HCT116 (cell line): ENCODE results near the gene PHC3. TPM values are rescaled to one million over a fixed set of nuclear protein-coding genes. Genes with fewer than 3 reads are reported as not detected.

Experiments used
- ATAC-seq: fragments of 200-7000 bp; cut with Tn5 transposase; 2 replicates; pipeline ENCODE4 v1.9.1; 2020; ENCODE audit warnings: mild to moderate bottlenecking, moderate library complexity
- BruUV-seq: library from RNA; stranded (reverse); fragments of 400-500 nt; replicated peaks from 2 replicates; lab custom pipeline; 2021; lab: Mats Ljungman, UMichigan
- CTCF ChIA-PET: fragments of 300-600 bp; sonication (Branson Sonifier 250); formaldehyde crosslinking; loops from one replicate; lab custom pipeline; 2021; ENCODE audit warnings: antibody characterized with exemption; lab: Charles Lee
- POLR2A ChIA-PET: fragments of 300-600, 350-600 bp; sonication (Branson Sonifier 250); formaldehyde crosslinking; loops from one replicate; lab custom pipeline; 2021; ENCODE audit warnings: antibody characterized with exemption; lab: Charles Lee
- RAD21 ChIA-PET, 2 experiments: fragments of 300-600 bp; sonication (Branson Sonifier 250); formaldehyde crosslinking; loops; one replicate each; lab custom pipeline; 2023; ENCODE audit warnings: low total read pairs in 2 of 2; ENCODE audit not compliant: uncharacterized antibody in 2 of 2, unreplicated experiment in 2 of 2, low non-redundant PET in 1 of 2; lab: Charles Lee
- DNase-seq: peaks from one replicate; pipeline ENCODE4 v3.0.0-alpha.2; 2010; ENCODE audit warnings: low read depth, low spot score
- H2AFZ ChIP-seq: fragments of 200-600 bp; shearing (Covaris generic), sonication (generic); 2 replicates; pipeline ENCODE4 v1.6.1; 2017; ENCODE audit warnings: low read depth, mixed run types, mixed read lengths, antibody characterized with exemption, low read length; ENCODE audit not compliant: poor library complexity, severe bottlenecking
- H3K27ac ChIP-seq: 2 replicates; pipeline ENCODE4 v1.5.1; 2012; ENCODE audit warnings: low read depth, low read length
- H3K27me3 ChIP-seq: fragments of 200-600 bp; sonication (generic); 2 replicates; pipeline ENCODE4 v1.6.1; 2016; ENCODE audit warnings: mixed run types, low read length, mixed read lengths; ENCODE audit not compliant: insufficient read depth
- H3K36me3 ChIP-seq, 2 experiments: fragments of 200-500 bp in 1 of 2; fragments of 200-600 bp in 1 of 2; sonication (Bioruptor generic) in 1 of 2; sonication (generic) in 1 of 2; 2 replicates each; pipeline versions ENCODE4 v1.5.1 to v1.6.1; 2014 to 2016; ENCODE audit warnings: low read length in 2 of 2, inconsistent platforms in 1 of 2, mixed read lengths in 1 of 2, mixed run types in 1 of 2; ENCODE audit not compliant: insufficient read depth in 2 of 2, control insufficient read depth in 1 of 2
- H3K4me1 ChIP-seq, 2 experiments: fragments of 200-600 bp in 1 of 2; sonication (generic) in 1 of 2; 2 replicates each; pipeline versions ENCODE4 v1.5.1 to v1.6.1; 2012 to 2017; ENCODE audit warnings: low read length in 2 of 2, inconsistent platforms in 1 of 2, mild to moderate bottlenecking in 1 of 2, mixed read lengths in 1 of 2, mixed run types in 1 of 2, moderate library complexity in 1 of 2; ENCODE audit not compliant: insufficient read depth in 2 of 2, control insufficient read depth in 1 of 2
- H3K4me2 ChIP-seq: fragments of 200-600 bp; sonication (generic); 2 replicates; pipeline ENCODE4 v1.6.1; 2017; ENCODE audit warnings: mixed run types, low read length, mixed read lengths
- H3K4me3 ChIP-seq, 2 experiments: fragments of 200-600 bp in 1 of 2; sonication (generic) in 1 of 2; replicated peaks in 1 of 2; 2 replicates each; pipeline ENCODE4 v1.5.1; 2011 to 2016; ENCODE audit warnings: low read length in 2 of 2, control low read depth in 1 of 2, low read depth in 1 of 2, mild to moderate bottlenecking in 1 of 2, mixed read lengths in 1 of 2, mixed run types in 1 of 2
- H3K79me2 ChIP-seq: fragments of 200-600 bp; sonication (generic); 2 replicates; pipeline ENCODE4 v1.6.1; 2017; ENCODE audit warnings: mild to moderate bottlenecking, mixed run types, low read length, moderate library complexity, mixed read lengths; ENCODE audit not compliant: insufficient read depth
- H3K9ac ChIP-seq: fragments of 200-600 bp; sonication (generic); 2 replicates; pipeline ENCODE4 v1.6.1; 2016; ENCODE audit warnings: low read length, mixed read lengths
- H3K9me2 ChIP-seq: fragments of 200-600 bp; sonication (generic), shearing (Covaris generic); 2 replicates; pipeline ENCODE4 v1.6.1; 2017; ENCODE audit warnings: mixed run types, mild to moderate bottlenecking, moderate library complexity; ENCODE audit not compliant: insufficient read depth
- H3K9me3 ChIP-seq, 2 experiments: fragments of 200-500 bp in 1 of 2; fragments of 200-600 bp in 1 of 2; sonication (Bioruptor generic) in 1 of 2; sonication (generic) in 1 of 2; 2 replicates each; pipeline ENCODE4 v1.6.1; 2014 to 2017; ENCODE audit warnings: low read length in 2 of 2, mixed read lengths in 2 of 2, inconsistent platforms in 1 of 2, low read depth in 1 of 2, mild to moderate bottlenecking in 1 of 2, mixed run types in 1 of 2, moderate library complexity in 1 of 2; ENCODE audit not compliant: control insufficient read depth in 1 of 2, insufficient read depth in 1 of 2
- H4K20me1 ChIP-seq: fragments of 200-600 bp; sonication (generic), shearing (Covaris generic); 2 replicates; pipeline ENCODE4 v1.6.1; 2017; ENCODE audit warnings: mixed run types, mild to moderate bottlenecking, moderate library complexity; ENCODE audit not compliant: insufficient read depth
- CBX3 ChIP-seq: IDR thresholded peaks from 2 replicates; pipeline ENCODE4 v1.6.1; 2012; ENCODE audit warnings: low read depth
- CEBPB ChIP-seq: IDR thresholded peaks from 2 replicates; pipeline ENCODE4 v1.6.1; 2012; ENCODE audit warnings: low read depth
- EZH2 ChIP-seq: fragments of 200-600 bp; sonication (generic); IDR thresholded peaks from 2 replicates; pipeline ENCODE4 v1.6.1; 2017; ENCODE audit warnings: antibody characterized with exemption, mixed run types
- EZH2phosphoT487 ChIP-seq: fragments of 200-600 bp; IDR thresholded peaks from 2 replicates; pipeline ENCODE4 v1.6.1; 2018; ENCODE audit warnings: antibody characterized with exemption, borderline replicate concordance
- RAD21 ChIP-seq: IDR thresholded peaks from 2 replicates; pipeline ENCODE4 v1.6.1; 2012; ENCODE audit warnings: low read depth, mild to moderate bottlenecking
- intact Hi-C: fragments of 100-400 bp; cut with micrococcal nuclease; formaldehyde crosslinking; loops from 2 replicates; pipeline ENCODE4 v1.10.0; 2022
- total RNA-seq: library from RNA; stranded (reverse); gene quantifications from one replicate; pipeline ENCODE4 v1.2.1, GENCODE V29; 2021; ENCODE audit not compliant: unreplicated experiment
- TF ChIP-seq, protein P1 (sequence below), 3 experiments: fragments of 200-600 bp in 1 of 3; sonication (generic) in 1 of 3; IDR thresholded peaks in 2 of 3; conservative IDR thresholded peaks in 1 of 3; 2 replicates each; pipeline ENCODE4 v1.5.1; 2012 to 2017; ENCODE audit warnings: low read depth in 2 of 3, low read length in 2 of 3, antibody characterized with exemption in 1 of 3, borderline replicate concordance in 1 of 3, control low read depth in 1 of 3, mild to moderate bottlenecking in 1 of 3, mixed read lengths in 1 of 3, mixed run types in 1 of 3, moderate library complexity in 1 of 3; ENCODE audit not compliant: insufficient read depth in 1 of 3

Gene PHC3
- total RNA-seq, 1 experiment from 2014 or later = 40.1 TPM

DNA sequence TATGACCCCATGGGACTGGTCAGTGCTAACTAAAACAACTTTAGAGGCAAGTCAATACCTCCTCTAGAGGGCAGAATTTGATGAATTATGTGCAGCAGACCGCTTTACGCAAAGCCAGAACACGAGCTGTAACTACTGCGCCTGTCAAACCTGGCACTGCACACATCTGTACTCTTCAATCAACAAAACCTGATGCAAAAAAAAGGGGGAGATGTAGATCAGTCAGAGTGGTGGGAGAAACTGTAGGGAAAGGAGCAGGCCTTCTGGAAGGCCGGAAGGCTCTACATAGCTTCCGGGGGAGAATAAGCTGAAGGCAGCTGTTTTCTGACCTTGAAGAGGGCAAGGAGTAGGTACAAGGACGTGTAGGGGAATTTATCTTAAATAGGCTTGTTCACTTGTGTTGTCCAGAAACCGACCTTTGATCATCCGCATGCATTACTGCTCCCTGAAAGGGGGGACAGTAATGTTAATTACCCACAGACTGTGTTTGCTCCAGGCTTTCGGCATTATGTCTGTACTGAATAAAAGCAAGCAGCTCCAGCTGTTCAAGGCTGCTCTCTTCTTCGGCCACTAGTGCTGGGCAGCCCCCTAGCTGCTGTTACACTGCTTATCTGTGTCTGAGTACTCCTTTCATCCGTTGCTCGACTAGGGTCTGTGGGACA lies 102.8 kb downstream of the PHC3 start:
- no peak overlapping the region for H3K27ac ChIP-seq
- TF ChIP-seq, protein P1, sequence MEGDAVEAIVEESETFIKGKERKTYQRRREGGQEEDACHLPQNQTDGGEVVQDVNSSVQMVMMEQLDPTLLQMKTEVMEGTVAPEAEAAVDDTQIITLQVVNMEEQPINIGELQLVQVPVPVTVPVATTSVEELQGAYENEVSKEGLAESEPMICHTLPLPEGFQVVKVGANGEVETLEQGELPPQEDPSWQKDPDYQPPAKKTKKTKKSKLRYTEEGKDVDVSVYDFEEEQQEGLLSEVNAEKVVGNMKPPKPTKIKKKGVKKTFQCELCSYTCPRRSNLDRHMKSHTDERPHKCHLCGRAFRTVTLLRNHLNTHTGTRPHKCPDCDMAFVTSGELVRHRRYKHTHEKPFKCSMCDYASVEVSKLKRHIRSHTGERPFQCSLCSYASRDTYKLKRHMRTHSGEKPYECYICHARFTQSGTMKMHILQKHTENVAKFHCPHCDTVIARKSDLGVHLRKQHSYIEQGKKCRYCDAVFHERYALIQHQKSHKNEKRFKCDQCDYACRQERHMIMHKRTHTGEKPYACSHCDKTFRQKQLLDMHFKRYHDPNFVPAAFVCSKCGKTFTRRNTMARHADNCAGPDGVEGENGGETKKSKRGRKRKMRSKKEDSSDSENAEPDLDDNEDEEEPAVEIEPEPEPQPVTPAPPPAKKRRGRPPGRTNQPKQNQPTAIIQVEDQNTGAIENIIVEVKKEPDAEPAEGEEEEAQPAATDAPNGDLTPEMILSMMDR (IDR thresholded peaks at IDR 0.05 in 2 of 3, conservative IDR thresholded peaks at IDR 0.05 in 1 of 3; ENCODE audit: borderline replicate concordance in 1 of 3, insufficient read depth in 1 of 3, low read depth in 2 of 3, low read length in 2 of 3) = peak in 2 of 3 experiments; percentile 42 to 52; a peak in 3 of 6 replicates
- TF ChIP-seq EZH2phosphoT487 = no peak
- TF ChIP-seq CBX3 = 0 out of 2 replicates have a peak, but pooled peaks have one; percentile 18
- peak; percentile 56 for TF ChIP-seq RAD21
- H3K27me3 ChIP-seq = no peaks in the 10 kb centered on the region
- H3K4me1 ChIP-seq = no peaks in the 10 kb centered on the region
- DNase-seq (peak; percentile 2), ATAC-seq (peak; percentile 77)
- intact Hi-C loops = no loop called here
- H3K9me2 ChIP-seq = no peaks in the 10 kb centered on the region
- POLR2A ChIA-PET = no interaction called here
- RAD21 ChIA-PET = no interaction called here
- H3K4me3 ChIP-seq = no peak overlapping the region
- no peaks in the 10 kb centered on the region for H3K79me2 ChIP-seq
- H3K9ac ChIP-seq = no peak overlapping the region
- H2AFZ ChIP-seq = no peak overlapping the region
- no peaks in the 10 kb centered on the region for H4K20me1 ChIP-seq
- H3K36me3 ChIP-seq = no peaks in the 10 kb centered on the region
- H3K9me3 ChIP-seq = no peaks in the 10 kb centered on the region
- no peak overlapping the region for H3K4me2 ChIP-seq
- no TSS peak for BruUV-seq
- CTCF ChIA-PET = interaction anchor here (0.6 to 2.2 kb wide), 7 partner anchors 11 to 335 kb away, joined by 3 to 11 read pairs (median 7); no protein-coding TSS in a partner anchor

- no peak for ATAC-seq
- H3K4me1 ChIP-seq = no peaks in the 10 kb centered on the region
- POLR2A ChIA-PET = no interaction called here
Observed at GRCh38 chr3:170077361-170077760, 104.2 kb downstream of the PHC3 start.

More at GRCh38 chr3:170077361-170077760, 104.2 kb downstream of the PHC3 start:
- H4K20me1 ChIP-seq = no peaks in the 10 kb centered on the region
- no peak for DNase-seq
- no peaks in the 10 kb centered on the region for H3K9me2 ChIP-seq
- no peaks in the 10 kb centered on the region for H3K79me2 ChIP-seq
- H2AFZ ChIP-seq = no peak overlapping the region
- no peak overlapping the region for H3K4me3 ChIP-seq
- H3K9me3 ChIP-seq = no peaks in the 10 kb centered on the region
- no peak overlapping the region for H3K27ac ChIP-seq
- no TSS peak for BruUV-seq
- CTCF ChIA-PET = no interaction called here
- TF ChIP-seq CEBPB (no peak), CBX3 (no peak), EZH2 (no peak)
- TF ChIP-seq, all 23 proteins: peak for 0
- RAD21 ChIA-PET = no interaction called here
- Histone ChIP-seq H3K36me3 (no peaks in the 10 kb centered on the region), H3K9ac (no peak overlapping the region), H3K27me3 (no peaks in the 10 kb centered on the region), H3K4me2 (no peak overlapping the region)
- intact Hi-C loops = no loop called here
